ENCODE data around the gene PRDM16.

PRDM16 gene

GRCh38 chr1:3226191-3226590 is 157.2 kb downstream of the PRDM16 start:
- H3K9me3 ChIP-seq (ENCODE audit: control insufficient read depth, insufficient read depth, low read length), result no peaks in the 10 kb centered on the region
- H3K36me3 ChIP-seq (ENCODE audit: insufficient read depth, low read length), result no peaks in the 10 kb centered on the region
- no peaks in the 10 kb centered on the region for H3K4me1 ChIP-seq (ENCODE audit: insufficient read depth, low read length)
- H3K9ac ChIP-seq (ENCODE audit: low read depth, low read length), result no peak overlapping the region

GRCh38 chr1:3226701-3227350 is 157.8 kb downstream of the PRDM16 start:
- Histone ChIP-seq H3K4me1 (ENCODE audit: insufficient read depth, low read length) (no peaks in the 10 kb centered on the region), H3K36me3 (ENCODE audit: insufficient read depth, low read length) (no peaks in the 10 kb centered on the region), H3K9me3 (ENCODE audit: control insufficient read depth, insufficient read depth, low read length) (no peaks in the 10 kb centered on the region), H3K9ac (ENCODE audit: low read depth, low read length) (no peak overlapping the region)

GRCh38 chr1:3227351-3227704 is 158.3 kb downstream of the PRDM16 start:
- Histone ChIP-seq H3K9me3 (ENCODE audit: control insufficient read depth, insufficient read depth, low read length) (no peaks in the 10 kb centered on the region), H3K4me1 (ENCODE audit: insufficient read depth, low read length) (no peaks in the 10 kb centered on the region), H3K9ac (ENCODE audit: low read depth, low read length) (no peak overlapping the region), H3K36me3 (ENCODE audit: insufficient read depth, low read length) (no peaks in the 10 kb centered on the region)

GRCh38 chr1:3227893-3228292 is 158.9 kb downstream of the PRDM16 start:
- H3K36me3 ChIP-seq (ENCODE audit: insufficient read depth, low read length), result no peaks in the 10 kb centered on the region
- no peak overlapping the region for H3K9ac ChIP-seq (ENCODE audit: low read depth, low read length)
- H3K9me3 ChIP-seq (ENCODE audit: control insufficient read depth, insufficient read depth, low read length), result no peaks in the 10 kb centered on the region
- no peaks in the 10 kb centered on the region for H3K4me1 ChIP-seq (ENCODE audit: insufficient read depth, low read length)

GRCh38 chr1:3229081-3229725 is 160.2 kb downstream of the PRDM16 start:
- H3K36me3 ChIP-seq (ENCODE audit: insufficient read depth, low read length), result no peaks in the 10 kb centered on the region

GRCh38 chr1:3230553-3230952 is 161.6 kb downstream of the PRDM16 start:
- Histone ChIP-seq H3K9me3 (ENCODE audit: control insufficient read depth, insufficient read depth, low read length) (no peaks in the 10 kb centered on the region), H3K36me3 (ENCODE audit: insufficient read depth, low read length) (no peaks in the 10 kb centered on the region), H3K9ac (ENCODE audit: low read depth, low read length) (no peak overlapping the region), H3K4me1 (ENCODE audit: insufficient read depth, low read length) (no peaks in the 10 kb centered on the region)

More at GRCh38 chr1:3229081-3229725, 160.2 kb downstream of the PRDM16 start:
- Histone ChIP-seq H3K4me1 (ENCODE audit: insufficient read depth, low read length) (no peaks in the 10 kb centered on the region), H3K9me3 (ENCODE audit: control insufficient read depth, insufficient read depth, low read length) (no peaks in the 10 kb centered on the region), H3K9ac (ENCODE audit: low read depth, low read length) (no peak overlapping the region)

GRCh38 chr1:3231245-3231644 is 162.2 kb downstream of the PRDM16 start:
- no peaks in the 10 kb centered on the region for H3K4me1 ChIP-seq (ENCODE audit: insufficient read depth, low read length)
- no peaks in the 10 kb centered on the region for H3K36me3 ChIP-seq (ENCODE audit: insufficient read depth, low read length)

GRCh38 chr1:3231826-3232225 is 162.8 kb downstream of the PRDM16 start:
- Histone ChIP-seq H3K9ac (ENCODE audit: low read depth, low read length) (no peak overlapping the region), H3K36me3 (ENCODE audit: insufficient read depth, low read length) (no peaks in the 10 kb centered on the region), H3K9me3 (ENCODE audit: control insufficient read depth, insufficient read depth, low read length) (no peaks in the 10 kb centered on the region), H3K4me1 (ENCODE audit: insufficient read depth, low read length) (no peaks in the 10 kb centered on the region)

More at GRCh38 chr1:3231245-3231644, 162.2 kb downstream of the PRDM16 start:
- Histone ChIP-seq H3K9me3 (ENCODE audit: control insufficient read depth, insufficient read depth, low read length) (no peaks in the 10 kb centered on the region), H3K9ac (ENCODE audit: low read depth, low read length) (no peak overlapping the region)

- Histone ChIP-seq H3K36me3 (ENCODE audit: insufficient read depth, low read length) (no peaks in the 10 kb centered on the region), H3K9ac (ENCODE audit: low read depth, low read length) (no peak overlapping the region), H3K9me3 (ENCODE audit: control insufficient read depth, insufficient read depth, low read length) (no peaks in the 10 kb centered on the region), H3K4me1 (ENCODE audit: insufficient read depth, low read length) (no peaks in the 10 kb centered on the region)
Observed at GRCh38 chr1:3233031-3233430, 164.0 kb downstream of the PRDM16 start.

- H3K4me1 ChIP-seq (ENCODE audit: insufficient read depth, low read length), result no peaks in the 10 kb centered on the region
- H3K9ac ChIP-seq (ENCODE audit: low read depth, low read length), result no peak overlapping the region
- H3K36me3 ChIP-seq (ENCODE audit: insufficient read depth, low read length), result no peaks in the 10 kb centered on the region
- no peaks in the 10 kb centered on the region for H3K9me3 ChIP-seq (ENCODE audit: control insufficient read depth, insufficient read depth, low read length)
Observed at GRCh38 chr1:3233551-3233950, 164.5 kb downstream of the PRDM16 start.

- Histone ChIP-seq H3K4me1 (ENCODE audit: insufficient read depth, low read length) (no peaks in the 10 kb centered on the region), H3K9ac (ENCODE audit: low read depth, low read length) (no peak overlapping the region), H3K9me3 (ENCODE audit: control insufficient read depth, insufficient read depth, low read length) (no peaks in the 10 kb centered on the region), H3K36me3 (ENCODE audit: insufficient read depth, low read length) (no peaks in the 10 kb centered on the region)
Observed at GRCh38 chr1:3234281-3234680, 165.3 kb downstream of the PRDM16 start.

GRCh38 chr1:3234956-3235355 is 166.0 kb downstream of the PRDM16 start:
- Histone ChIP-seq H3K9ac (ENCODE audit: low read depth, low read length) (no peak overlapping the region), H3K9me3 (ENCODE audit: control insufficient read depth, insufficient read depth, low read length) (no peaks in the 10 kb centered on the region), H3K4me1 (ENCODE audit: insufficient read depth, low read length) (no peaks in the 10 kb centered on the region), H3K36me3 (ENCODE audit: insufficient read depth, low read length) (no peaks in the 10 kb centered on the region)

GRCh38 chr1:3235496-3235895 is 166.5 kb downstream of the PRDM16 start:
- no peaks in the 10 kb centered on the region for H3K36me3 ChIP-seq (ENCODE audit: insufficient read depth, low read length)
- no peak overlapping the region for H3K9ac ChIP-seq (ENCODE audit: low read depth, low read length)
- H3K4me1 ChIP-seq (ENCODE audit: insufficient read depth, low read length), result no peaks in the 10 kb centered on the region
- H3K9me3 ChIP-seq (ENCODE audit: control insufficient read depth, insufficient read depth, low read length), result no peaks in the 10 kb centered on the region

- no peaks in the 10 kb centered on the region for H3K36me3 ChIP-seq (ENCODE audit: insufficient read depth, low read length)
- no peak overlapping the region for H3K9ac ChIP-seq (ENCODE audit: low read depth, low read length)
- no peaks in the 10 kb centered on the region for H3K9me3 ChIP-seq (ENCODE audit: control insufficient read depth, insufficient read depth, low read length)
- H3K4me1 ChIP-seq (ENCODE audit: insufficient read depth, low read length), result no peaks in the 10 kb centered on the region
Observed at GRCh38 chr1:3236361-3236760, 167.4 kb downstream of the PRDM16 start.

- Histone ChIP-seq H3K4me1 (ENCODE audit: insufficient read depth, low read length) (no peaks in the 10 kb centered on the region), H3K9me3 (ENCODE audit: control insufficient read depth, insufficient read depth, low read length) (no peaks in the 10 kb centered on the region), H3K36me3 (ENCODE audit: insufficient read depth, low read length) (no peaks in the 10 kb centered on the region), H3K9ac (ENCODE audit: low read depth, low read length) (no peak overlapping the region)
Observed at GRCh38 chr1:3236955-3237354, 168.0 kb downstream of the PRDM16 start.
